SKM-1 (cell line): Measurements from ENCODE around the gene CREB3L2.
"Not testable (repeated sequence)": the region's sequence is repeated elsewhere in the genome, so short reads cannot be mapped to it uniquely, and the experiment has no call there.

Experiments used
- DNase-seq: peaks from one replicate; lab custom pipeline; 2025; ENCODE audit not compliant: unreplicated experiment; lab: John Stamatoyannopoulos, UW

Gene CREB3L2

GRCh38 chr7:137846827-137847567 lies 154.9 kb downstream of the CREB3L2 start, which contains the start of gene DGKI:
DGKI (minus strand) TSS chr7:137846974.
- no peak for DNase-seq

GRCh38 chr7:137846549-137846826 lies 155.4 kb downstream of the CREB3L2 start:
- DNase-seq = no peak

- no peak for DNase-seq
Observed at GRCh38 chr7:137844677-137845425, 157.0 kb downstream of the CREB3L2 start.

- no peak for DNase-seq
Observed at GRCh38 chr7:137839903-137840779, 161.7 kb downstream of the CREB3L2 start.

GRCh38 chr7:137838706-137839315 lies 163.1 kb downstream of the CREB3L2 start:
- no peak for DNase-seq

- DNase-seq = no peak
Observed at GRCh38 chr7:137836541-137836940, 165.3 kb downstream of the CREB3L2 start.

GRCh38 chr7:137836113-137836509 lies 165.8 kb downstream of the CREB3L2 start:
- no peak for DNase-seq

GRCh38 chr7:137835486-137836112 lies 166.3 kb downstream of the CREB3L2 start:
- DNase-seq = no peak

GRCh38 chr7:137834552-137834951 lies 167.3 kb downstream of the CREB3L2 start:
- DNase-seq = no peak

- not testable (repeated sequence) for DNase-seq
Observed at GRCh38 chr7:137832990-137833389, 168.9 kb downstream of the CREB3L2 start.

GRCh38 chr7:137832382-137832781 lies 169.5 kb downstream of the CREB3L2 start:
- DNase-seq = no peak

GRCh38 chr7:137831555-137831954 lies 170.3 kb downstream of the CREB3L2 start:
- not testable (repeated sequence) for DNase-seq

- DNase-seq = no peak
Observed at GRCh38 chr7:137829337-137829992, 172.4 kb downstream of the CREB3L2 start.

- DNase-seq = no peak
Observed at GRCh38 chr7:137828456-137828855, 173.4 kb downstream of the CREB3L2 start.

GRCh38 chr7:137825489-137825888 lies 176.4 kb downstream of the CREB3L2 start:
- DNase-seq = no peak
